GM12878 (cell line): ENCODE measurements around the gene KCNN1. TPM values are rescaled to one million over a fixed set of nuclear protein-coding genes. Genes with fewer than 3 reads are reported as not detected.

Experiments used
- ATAC-seq: fragments of 200-7000 bp; cut with Tn5 transposase; 3 replicates; pipeline ENCODE4 v1.9.1; 2020; ENCODE audit warnings: mild to moderate bottlenecking, moderate library complexity
- BruUV-seq: library from RNA; stranded (reverse); fragments of 400-500 nt; replicated peaks from 2 replicates; lab custom pipeline; 2021; lab: Mats Ljungman, UMichigan
- CTCF ChIA-PET: fragments of 300-600 bp; sonication (Branson Sonifier 250); formaldehyde crosslinking; extraction: SDS; loops from one replicate; lab custom pipeline; 2021; ENCODE audit warnings: inconsistent platforms; lab: Yijun Ruan, JAX
- POLR2A ChIA-PET: fragments of 350-600 bp; formaldehyde crosslinking; extraction: SDS; loops from one replicate; lab custom pipeline; 2021; ENCODE audit warnings: inconsistent platforms; lab: Charles Lee
- RAD21 ChIA-PET: fragments of 300-600 bp; sonication (Branson Sonifier 250); formaldehyde crosslinking; loops from one replicate; lab custom pipeline; 2023; ENCODE audit warnings: antibody characterized with exemption; ENCODE audit not compliant: unreplicated experiment; lab: Charles Lee
- SMC1A ChIA-PET: fragments of 300-600 bp; sonication (Branson Sonifier 250); formaldehyde crosslinking; loops from one replicate; lab custom pipeline; 2023; ENCODE audit not compliant: unreplicated experiment, uncharacterized antibody; lab: Charles Lee
- DNase-seq: peaks from one replicate; pipeline ENCODE4 v3.0.0-alpha.2; 2011; ENCODE audit warnings: low read depth, low spot score
- FAIRE-seq: peaks from 3 replicates; lab custom pipeline; 2011; peaks lifted over from hg19 to GRCh38; lab: Jason Lieb, UNC
- H2AFZ ChIP-seq: 2 replicates; pipeline ENCODE4 v1.6.0; 2011; ENCODE audit warnings: low read depth, low read length, control low read depth; ENCODE audit not compliant: control insufficient read depth
- H3K27ac ChIP-seq: 2 replicates; pipeline ENCODE4 v1.5.1; 2011; ENCODE audit warnings: control low read depth; ENCODE audit not compliant: control insufficient read depth, insufficient read depth
- H3K27me3 ChIP-seq, 2 experiments: replicated peaks in 1 of 2; 2 replicates each; pipeline versions ENCODE4 v1.6.0 to v1.6.1; 2011; ENCODE audit warnings: low read length in 1 of 2; ENCODE audit not compliant: control insufficient read depth in 2 of 2, insufficient read depth in 2 of 2
- H3K36me3 ChIP-seq, 2 experiments: 2 replicates each; pipeline ENCODE4 v1.5.1; 2011; ENCODE audit warnings: low read length in 1 of 2; ENCODE audit not compliant: control insufficient read depth in 2 of 2, insufficient read depth in 2 of 2
- H3K4me1 ChIP-seq: 2 replicates; pipeline ENCODE4 v1.6.1; 2011; ENCODE audit warnings: mild to moderate bottlenecking, low read length, moderate library complexity, mixed read lengths; ENCODE audit not compliant: control insufficient read depth, insufficient read depth
- H3K4me2 ChIP-seq: 2 replicates; pipeline ENCODE4 v1.6.0; 2011; ENCODE audit warnings: control low read depth; ENCODE audit not compliant: control insufficient read depth, insufficient read depth
- H3K4me3 ChIP-seq: fragments of 200-600 bp; sonication (generic); 2 replicates; pipeline ENCODE4 v1.5.1; 2016
- H3K79me2 ChIP-seq: 2 replicates; pipeline ENCODE4 v1.6.0; 2011; ENCODE audit warnings: low read length; ENCODE audit not compliant: control insufficient read depth, insufficient read depth
- H3K9ac ChIP-seq: 2 replicates; pipeline ENCODE4 v1.8.0; 2011; ENCODE audit warnings: low read length, control low read depth, mixed read lengths; ENCODE audit not compliant: control insufficient read depth, insufficient read depth
- H3K9me3 ChIP-seq: replicated peaks from 3 replicates; pipeline ENCODE4 v1.5.1; 2011; ENCODE audit warnings: mild to moderate bottlenecking, low read length; ENCODE audit not compliant: control insufficient read depth, insufficient read depth
- H4K20me1 ChIP-seq: 2 replicates; pipeline ENCODE4 v1.6.0; 2011; ENCODE audit not compliant: control insufficient read depth, insufficient read depth
- BHLHE40 ChIP-seq, 2 experiments: fragments of 450-650 bp in 1 of 2; IDR thresholded peaks; 2 replicates each; pipeline ENCODE4 v1.6.1; 2011 to 2017; ENCODE audit warnings: low read depth in 2 of 2, borderline replicate concordance in 1 of 2, improper control_type of control experiment in 1 of 2, low read length in 1 of 2, mild to moderate bottlenecking in 1 of 2
- GATAD2B ChIP-seq: fragments of 450-650 bp; conservative IDR thresholded peaks from 2 replicates; pipeline ENCODE4 v1.6.1; 2017; ENCODE audit warnings: low read depth, mild to moderate bottlenecking, moderate library complexity
- HCFC1 ChIP-seq: fragments of 150-350 bp; IDR thresholded peaks from 2 replicates; pipeline ENCODE4 v1.6.1; 2014; ENCODE audit warnings: low read length
- MEF2A ChIP-seq: IDR thresholded peaks from 2 replicates; pipeline ENCODE4 v1.6.1; 2011; ENCODE audit warnings: low read depth, mild to moderate bottlenecking, low read length, moderate library complexity; ENCODE audit not compliant: insufficient read depth
- NFIC ChIP-seq: IDR thresholded peaks from 2 replicates; pipeline ENCODE4 v1.6.1; 2012; ENCODE audit warnings: low read depth, mild to moderate bottlenecking, inconsistent platforms, low read length, moderate library complexity
- PML ChIP-seq: IDR thresholded peaks from 2 replicates; pipeline ENCODE4 v1.6.1; 2012; ENCODE audit warnings: low read length, inconsistent platforms
- RBBP5 ChIP-seq: fragments of 200-600 bp; sonication (generic); conservative IDR thresholded peaks from 2 replicates; pipeline ENCODE4 v1.6.1; 2016
- RFX5 ChIP-seq: IDR thresholded peaks from 2 replicates; pipeline ENCODE4 v1.6.1; 2011; ENCODE audit warnings: low read depth, low read length, improper control_type of control experiment
- SIX5 ChIP-seq: IDR thresholded peaks from 2 replicates; pipeline ENCODE4 v1.6.1; 2011; ENCODE audit warnings: mild to moderate bottlenecking, low read depth, low read length, moderate library complexity; ENCODE audit not compliant: severe bottlenecking
- SUPT20H ChIP-seq: IDR thresholded peaks from 2 replicates; pipeline ENCODE4 v1.6.1; 2011; ENCODE audit warnings: low read depth, mild to moderate bottlenecking, low read length, moderate library complexity, borderline replicate concordance; ENCODE audit not compliant: control insufficient read depth
- ZBED1 ChIP-seq: IDR thresholded peaks from 2 replicates; pipeline ENCODE4 v1.6.1; 2016; ENCODE audit warnings: borderline replicate concordance
- ZNF24 ChIP-seq: fragments of 450-650 bp; IDR thresholded peaks from 2 replicates; pipeline ENCODE4 v1.6.1; 2017; ENCODE audit warnings: antibody characterized with exemption, mild to moderate bottlenecking
- ZSCAN29 ChIP-seq: fragments of 450-650 bp; IDR thresholded peaks from 2 replicates; pipeline ENCODE4 v1.6.1; 2017; ENCODE audit warnings: mild to moderate bottlenecking, moderate library complexity
- WGBS: methylation state at CpG from one replicate; pipeline ENCODE4 v1.1.6; 2016; ENCODE audit warnings: low lambda C conversion rate; ENCODE audit not compliant: insufficient replicate concordance, insufficient coverage; ENCODE audit errors: missing lambda C conversion rate; 5-methylcytosine and 5-hydroxymethylcytosine counted together
- in situ Hi-C: fragments of 300-500 bp; cut with MboI; formaldehyde crosslinking; loops from 9 replicates; pipeline ENCODE4 v1.14.3; 2018; ENCODE audit warnings: mixed read lengths
- intact Hi-C: fragments of 100-400 bp; cut with micrococcal nuclease; formaldehyde crosslinking; loops from one replicate; pipeline ENCODE4 v1.14.2; 2022; ENCODE audit not compliant: unreplicated experiment
- polyA plus RNA-seq, 11 experiments: library from polyadenylated mRNA; depleted of rRNA in 4 of 11; unstranded in 6 of 11; stranded (reverse) in 5 of 11; fragments of >200 nt; fragmentation: Nextera tagmentation in 4 of 11; fragmentation: Illumina TruSeq in 1 of 11; extraction: Ambion mirVana in 4 of 11; extraction: Trizol in 1 of 11; gene quantifications; 1 replicate in 1 of 11; 2 replicates in 10 of 11; pipeline versions ENCODE4 v1.2.1 to v1.2.3, GENCODE V29; 2011 to 2016; ENCODE audit warnings: inconsistent platforms in 2 of 11, missing spikeins in 2 of 11, low read depth in 1 of 11
- total RNA-seq, 4 experiments: library from RNA; depleted of rRNA in 3 of 4; stranded (reverse); fragments of >200 nt in 3 of 4; fragmentation: Illumina TruSeq in 1 of 4; extraction: Trizol in 1 of 4; gene quantifications; 2 replicates each; pipeline versions ENCODE4 v1.2.1 to v1.2.3, GENCODE V29; 2013 to 2021
- TF ChIP-seq, protein P1 (sequence below): IDR thresholded peaks from 2 replicates; pipeline ENCODE4 v1.6.1; 2012; ENCODE audit warnings: low read depth, low read length, improper control_type of control experiment
- TF ChIP-seq, protein P2 (sequence below): IDR thresholded peaks from 2 replicates; pipeline ENCODE4 v1.6.1; 2012; ENCODE audit warnings: low read depth, low read length, improper control_type of control experiment
- TF ChIP-seq, protein P3 (sequence below): fragments of 450-650 bp; IDR thresholded peaks from 2 replicates; pipeline ENCODE4 v1.6.1; 2017; ENCODE audit warnings: low read depth, mild to moderate bottlenecking, moderate library complexity
- TF ChIP-seq, protein P4 (sequence below): IDR thresholded peaks from 2 replicates; pipeline ENCODE4 v1.6.1; 2011; ENCODE audit warnings: mild to moderate bottlenecking, low read depth, low read length, moderate library complexity; ENCODE audit not compliant: insufficient replicate concordance
- TF ChIP-seq, protein P5 (sequence below): fragments of 150-350 bp; IDR thresholded peaks from 2 replicates; pipeline ENCODE4 v1.6.1; 2014; ENCODE audit warnings: mild to moderate bottlenecking, low read depth, low read length

KCNN1 gene
- total and polyA plus RNA-seq, 10 of the 15 experiments (the other 5 are each of a cell fraction or from before 2014, with no cell fraction given) = 0.02 to 0.95 (median 0.16) TPM; not detected in 1

DNA sequence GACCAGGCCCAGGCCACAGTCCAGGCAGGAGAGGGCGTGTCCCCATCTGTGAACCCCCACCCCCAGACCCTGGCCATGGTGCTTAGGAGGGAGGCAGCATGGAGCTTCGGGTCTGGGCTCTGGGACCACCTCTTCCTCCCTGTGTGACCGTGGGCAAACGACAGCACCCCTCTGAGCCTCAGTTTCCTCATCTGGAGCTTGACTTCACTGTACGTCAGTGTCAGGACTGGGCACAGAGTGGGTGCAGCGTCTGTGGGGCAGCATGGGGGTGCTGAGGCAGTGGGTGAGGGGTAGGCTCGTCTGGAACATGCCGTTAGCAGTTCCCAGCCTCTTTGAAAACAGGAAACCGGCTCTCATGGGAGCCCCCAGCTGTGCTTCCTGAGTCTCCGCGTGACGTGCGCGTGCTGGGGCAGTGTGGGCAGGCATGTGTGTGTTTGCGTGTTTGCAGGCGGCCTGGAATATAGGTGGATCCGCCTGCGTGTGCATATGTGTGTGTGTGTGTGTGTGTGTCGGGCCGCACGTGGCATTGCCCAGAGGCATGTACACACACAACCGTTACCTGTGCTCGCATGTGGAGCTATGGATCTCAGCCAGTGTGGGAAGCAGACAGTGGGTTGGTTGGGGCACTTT, 56.8 kb downstream of the KCNN1 start (continued):
- TF ChIP-seq, protein P1, sequence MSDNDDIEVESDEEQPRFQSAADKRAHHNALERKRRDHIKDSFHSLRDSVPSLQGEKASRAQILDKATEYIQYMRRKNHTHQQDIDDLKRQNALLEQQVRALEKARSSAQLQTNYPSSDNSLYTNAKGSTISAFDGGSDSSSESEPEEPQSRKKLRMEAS = peak; percentile 79
- TF ChIP-seq ZNF24 (no peak), NFIC (no peak), HCFC1 (no peak), RBBP5 (no peak)
- TF ChIP-seq, protein P2, sequence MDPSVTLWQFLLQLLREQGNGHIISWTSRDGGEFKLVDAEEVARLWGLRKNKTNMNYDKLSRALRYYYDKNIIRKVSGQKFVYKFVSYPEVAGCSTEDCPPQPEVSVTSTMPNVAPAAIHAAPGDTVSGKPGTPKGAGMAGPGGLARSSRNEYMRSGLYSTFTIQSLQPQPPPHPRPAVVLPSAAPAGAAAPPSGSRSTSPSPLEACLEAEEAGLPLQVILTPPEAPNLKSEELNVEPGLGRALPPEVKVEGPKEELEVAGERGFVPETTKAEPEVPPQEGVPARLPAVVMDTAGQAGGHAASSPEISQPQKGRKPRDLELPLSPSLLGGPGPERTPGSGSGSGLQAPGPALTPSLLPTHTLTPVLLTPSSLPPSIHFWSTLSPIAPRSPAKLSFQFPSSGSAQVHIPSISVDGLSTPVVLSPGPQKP = no peak
- TF ChIP-seq, protein P3, sequence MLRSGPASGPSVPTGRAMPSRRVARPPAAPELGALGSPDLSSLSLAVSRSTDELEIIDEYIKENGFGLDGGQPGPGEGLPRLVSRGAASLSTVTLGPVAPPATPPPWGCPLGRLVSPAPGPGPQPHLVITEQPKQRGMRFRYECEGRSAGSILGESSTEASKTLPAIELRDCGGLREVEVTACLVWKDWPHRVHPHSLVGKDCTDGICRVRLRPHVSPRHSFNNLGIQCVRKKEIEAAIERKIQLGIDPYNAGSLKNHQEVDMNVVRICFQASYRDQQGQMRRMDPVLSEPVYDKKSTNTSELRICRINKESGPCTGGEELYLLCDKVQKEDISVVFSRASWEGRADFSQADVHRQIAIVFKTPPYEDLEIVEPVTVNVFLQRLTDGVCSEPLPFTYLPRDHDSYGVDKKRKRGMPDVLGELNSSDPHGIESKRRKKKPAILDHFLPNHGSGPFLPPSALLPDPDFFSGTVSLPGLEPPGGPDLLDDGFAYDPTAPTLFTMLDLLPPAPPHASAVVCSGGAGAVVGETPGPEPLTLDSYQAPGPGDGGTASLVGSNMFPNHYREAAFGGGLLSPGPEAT = peak; percentile 65; the same call in 1 of the 2 replicates

DNA sequence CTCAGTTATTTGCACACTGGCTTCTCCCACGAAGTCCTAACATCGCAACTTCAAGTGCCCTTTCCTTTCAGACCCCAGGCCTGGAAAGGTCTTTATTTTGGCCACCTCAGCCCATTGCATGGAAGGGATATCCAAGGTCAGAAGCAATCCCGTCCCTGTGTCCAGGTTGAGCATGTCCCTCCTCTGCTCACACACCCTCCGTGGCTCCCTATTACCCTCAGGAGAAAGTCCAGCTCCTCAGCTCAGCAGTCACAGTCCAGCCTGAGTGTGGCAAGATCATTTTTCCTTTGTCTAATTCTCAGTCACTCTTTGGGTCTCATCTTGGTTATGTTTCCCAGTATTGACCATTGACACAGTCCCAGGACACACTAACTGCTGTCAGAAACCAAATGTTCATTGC, 60.2 kb downstream of the KCNN1 start:
- no peaks in the 10 kb centered on the region for H3K36me3 ChIP-seq
- intact Hi-C loops = no loop called here
- H4K20me1 ChIP-seq = no peaks in the 10 kb centered on the region
- peaks cover 7% of the 10 kb centered on the region for H3K79me2 ChIP-seq
- H3K27me3 ChIP-seq = no peaks in the 10 kb centered on the region
- no peak for ATAC-seq
- no TSS peak for BruUV-seq
- in situ Hi-C loops = no loop called here
- H2AFZ ChIP-seq = no peak overlapping the region
- no peaks in the 10 kb centered on the region for H3K9me3 ChIP-seq
- WGBS = 78% methylated on average over 4 of the region's 4 CpGs
- peaks cover 8% of the 10 kb centered on the region for H3K4me1 ChIP-seq
- H3K4me2 ChIP-seq = no peak overlapping the region
- ChIA-PET POLR2A (interaction anchor here (0.5 to 1.3 kb wide), 4 partner anchors 17 to 727 kb away, joined by 3 to 5 read pairs (median 4); no protein-coding TSS in a partner anchor), RAD21 (no interaction called here), SMC1A (no interaction called here), CTCF (interaction anchor here (1.0 kb wide), 1 partner anchor 141 kb away, joined by 3 read pairs; no protein-coding TSS in a partner anchor)
- H3K9ac ChIP-seq = no peak overlapping the region
- H3K27ac ChIP-seq = no peak overlapping the region
- H3K4me3 ChIP-seq = no peak overlapping the region
- no peak for FAIRE-seq
- DNase-seq = no peak
- TF ChIP-seq BHLHE40 (IDR thresholded peaks at IDR 0.05; ENCODE audit: borderline replicate concordance in 1 of 2, low read depth in 2 of 2, low read length in 1 of 2) (no peak), SUPT20H (no peak), PML (no peak), RFX5 (no peak), MEF2A (no peak), GATAD2B (no peak), ZSCAN29 (no peak), ZBED1 (no peak), SIX5 (no peak)
- TF ChIP-seq, protein P4, sequence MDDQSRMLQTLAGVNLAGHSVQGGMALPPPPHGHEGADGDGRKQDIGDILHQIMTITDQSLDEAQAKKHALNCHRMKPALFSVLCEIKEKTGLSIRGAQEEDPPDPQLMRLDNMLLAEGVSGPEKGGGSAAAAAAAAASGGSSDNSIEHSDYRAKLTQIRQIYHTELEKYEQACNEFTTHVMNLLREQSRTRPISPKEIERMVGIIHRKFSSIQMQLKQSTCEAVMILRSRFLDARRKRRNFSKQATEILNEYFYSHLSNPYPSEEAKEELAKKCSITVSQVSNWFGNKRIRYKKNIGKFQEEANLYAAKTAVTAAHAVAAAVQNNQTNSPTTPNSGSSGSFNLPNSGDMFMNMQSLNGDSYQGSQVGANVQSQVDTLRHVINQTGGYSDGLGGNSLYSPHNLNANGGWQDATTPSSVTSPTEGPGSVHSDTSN = no peak
- TF ChIP-seq, protein P5, sequence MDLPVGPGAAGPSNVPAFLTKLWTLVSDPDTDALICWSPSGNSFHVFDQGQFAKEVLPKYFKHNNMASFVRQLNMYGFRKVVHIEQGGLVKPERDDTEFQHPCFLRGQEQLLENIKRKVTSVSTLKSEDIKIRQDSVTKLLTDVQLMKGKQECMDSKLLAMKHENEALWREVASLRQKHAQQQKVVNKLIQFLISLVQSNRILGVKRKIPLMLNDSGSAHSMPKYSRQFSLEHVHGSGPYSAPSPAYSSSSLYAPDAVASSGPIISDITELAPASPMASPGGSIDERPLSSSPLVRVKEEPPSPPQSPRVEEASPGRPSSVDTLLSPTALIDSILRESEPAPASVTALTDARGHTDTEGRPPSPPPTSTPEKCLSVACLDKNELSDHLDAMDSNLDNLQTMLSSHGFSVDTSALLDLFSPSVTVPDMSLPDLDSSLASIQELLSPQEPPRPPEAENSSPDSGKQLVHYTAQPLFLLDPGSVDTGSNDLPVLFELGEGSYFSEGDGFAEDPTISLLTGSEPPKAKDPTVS = no peak
